ENCODE data around the gene SDE2.

The SDE2 gene

DNA sequence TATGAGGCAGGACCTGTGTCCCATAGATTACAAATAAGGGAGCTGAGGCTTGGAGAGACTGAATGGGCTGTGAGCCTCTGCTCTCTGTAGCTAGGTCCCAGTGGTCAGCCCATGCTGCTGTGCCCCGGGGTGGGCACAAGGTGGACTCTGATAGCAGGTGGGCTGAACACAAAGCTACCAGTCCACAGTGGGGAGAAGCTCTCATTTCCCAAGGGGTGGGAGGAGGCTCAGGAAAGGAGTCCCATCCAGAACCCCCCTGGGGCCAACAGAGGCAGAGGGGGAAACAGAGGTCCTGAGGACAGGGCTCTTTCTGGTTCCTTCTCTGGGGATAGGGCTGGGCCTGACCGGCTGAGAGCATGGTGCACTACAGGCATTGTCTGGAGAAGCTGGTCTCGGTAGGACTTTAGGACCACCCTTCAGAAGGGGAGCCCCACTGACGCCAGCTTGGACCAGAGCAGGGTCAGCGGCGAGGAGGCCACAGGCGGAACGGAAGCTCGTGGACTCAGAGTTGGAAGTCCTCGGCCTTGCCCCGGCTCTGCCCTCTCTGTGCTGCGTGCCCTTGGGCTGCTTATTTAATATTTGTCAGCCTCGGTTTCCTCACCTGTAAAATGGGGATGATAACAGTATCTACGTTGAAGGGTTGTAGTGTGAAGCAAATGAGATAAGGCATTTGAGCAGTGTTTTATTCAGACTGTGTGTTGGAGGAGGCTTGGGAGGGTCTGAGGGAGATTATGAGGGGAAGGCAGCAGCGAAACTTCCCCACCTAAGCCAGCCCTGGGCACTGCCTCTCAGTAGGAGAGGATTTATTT lies 26.6 kb downstream of the SDE2 start:
- TF ChIP-seq FOXP2 (optimal IDR thresholded peaks at IDR 0.05; ENCODE audit: borderline replicate concordance, extremely low read depth, extremely low read length, insufficient read depth) (no peak), SIN3A (IDR thresholded peaks at IDR 0.05; ENCODE audit: borderline replicate concordance, insufficient read depth, low read length) (no peak), POLR2AphosphoS5 (IDR thresholded peaks at IDR 0.05; ENCODE audit: low read depth, low read length) (no peak), REST (IDR thresholded peaks at IDR 0.05; ENCODE audit: insufficient read depth in 1 of 2, low read depth in 2 of 2, low read length in 2 of 2) (no peak), TAF1 (IDR thresholded peaks at IDR 0.05; ENCODE audit: borderline replicate concordance, insufficient read depth, low read length) (no peak)

DNA sequence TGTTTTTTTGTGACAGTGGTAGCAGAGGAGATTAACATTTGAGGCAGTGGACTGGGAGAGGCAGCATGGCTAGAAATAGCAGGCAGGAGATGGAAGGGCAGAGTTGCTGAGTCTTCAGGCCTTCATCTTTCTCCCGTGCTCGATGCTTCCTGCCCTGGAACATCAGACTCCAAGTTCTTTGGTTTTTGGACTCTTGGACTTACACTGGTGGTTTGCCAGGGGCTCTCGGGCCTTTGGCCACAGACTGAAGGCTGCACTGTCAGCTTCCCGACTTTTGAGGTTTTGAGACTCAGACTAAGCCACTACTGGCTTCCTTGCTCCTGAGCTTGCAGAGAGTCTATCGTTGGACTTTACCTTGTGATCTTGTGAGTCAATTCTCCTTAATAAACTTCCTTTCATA lies 33.9 kb downstream of the SDE2 start:
- TF ChIP-seq TAF1 (IDR thresholded peaks at IDR 0.05; ENCODE audit: borderline replicate concordance, insufficient read depth, low read length) (no peak), SIN3A (IDR thresholded peaks at IDR 0.05; ENCODE audit: borderline replicate concordance, insufficient read depth, low read length) (no peak), FOXP2 (optimal IDR thresholded peaks at IDR 0.05; ENCODE audit: borderline replicate concordance, extremely low read depth, extremely low read length, insufficient read depth) (no peak), REST (IDR thresholded peaks at IDR 0.05; ENCODE audit: insufficient read depth in 1 of 2, low read depth in 2 of 2, low read length in 2 of 2) (no peak), POLR2AphosphoS5 (IDR thresholded peaks at IDR 0.05; ENCODE audit: low read depth, low read length) (no peak)

- TF ChIP-seq REST (IDR thresholded peaks at IDR 0.05; ENCODE audit: insufficient read depth in 1 of 2, low read depth in 2 of 2, low read length in 2 of 2), result no peak
- TF ChIP-seq FOXP2 (optimal IDR thresholded peaks at IDR 0.05; ENCODE audit: borderline replicate concordance, extremely low read depth, extremely low read length, insufficient read depth), result no peak
- no peak for TF ChIP-seq SIN3A (IDR thresholded peaks at IDR 0.05; ENCODE audit: borderline replicate concordance, insufficient read depth, low read length)
- no peak for TF ChIP-seq POLR2AphosphoS5 (IDR thresholded peaks at IDR 0.05; ENCODE audit: low read depth, low read length)
- no peak for TF ChIP-seq TAF1 (IDR thresholded peaks at IDR 0.05; ENCODE audit: borderline replicate concordance, insufficient read depth, low read length)
Measured at GRCh38 chr1:225963735-225964530, 35.2 kb downstream of the SDE2 start.

DNA sequence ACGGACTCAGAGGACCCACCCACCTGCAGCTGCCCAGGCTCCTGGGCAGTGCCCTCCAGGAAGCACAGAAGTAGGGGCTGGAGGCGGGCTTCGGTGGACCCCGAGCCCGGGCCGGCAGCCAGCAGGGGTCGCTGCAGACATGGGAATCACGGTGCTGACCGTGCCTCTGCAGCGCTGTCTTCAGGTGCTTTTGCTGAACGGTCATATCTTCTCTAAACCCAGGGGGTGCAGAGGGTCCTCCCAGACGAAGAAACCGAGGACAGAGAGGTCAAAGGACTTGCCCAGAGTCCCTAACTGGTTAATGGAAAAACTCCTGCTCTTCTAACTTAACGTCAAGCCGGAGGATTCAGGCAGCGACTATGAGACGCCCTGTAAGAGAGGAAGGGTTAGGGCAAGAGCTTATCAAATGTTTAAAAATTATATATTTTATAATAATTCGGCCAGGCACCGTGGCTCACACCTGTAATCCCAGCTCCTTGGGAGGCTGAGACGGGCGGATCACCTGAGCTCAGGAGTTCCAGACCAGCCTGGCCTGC lies 36.6 kb downstream of the SDE2 start:
- TF ChIP-seq TAF1 (IDR thresholded peaks at IDR 0.05; ENCODE audit: borderline replicate concordance, insufficient read depth, low read length) (no peak), REST (IDR thresholded peaks at IDR 0.05; ENCODE audit: insufficient read depth in 1 of 2, low read depth in 2 of 2, low read length in 2 of 2) (no peak), POLR2AphosphoS5 (IDR thresholded peaks at IDR 0.05; ENCODE audit: low read depth, low read length) (no peak), SIN3A (IDR thresholded peaks at IDR 0.05; ENCODE audit: borderline replicate concordance, insufficient read depth, low read length) (no peak), FOXP2 (optimal IDR thresholded peaks at IDR 0.05; ENCODE audit: borderline replicate concordance, extremely low read depth, extremely low read length, insufficient read depth) (no peak)
